ENCODE results near the gene CACNA2D4. TPM values are rescaled to one million over a fixed set of nuclear protein-coding genes. Genes with fewer than 3 reads are reported as not detected.

Gene CACNA2D4
- polyA plus RNA-seq, 2 donors = 0.84 to 0.89 TPM

Other genes with a start within 250 kb of the CACNA2D4 start
- gene ADIPOR2, start 227.6 kb downstream of the CACNA2D4 start, polyA plus RNA-seq = 10 to 100 TPM; 29.9 to 33.7 TPM
- gene LRTM2, start 98.1 kb downstream of the CACNA2D4 start, polyA plus RNA-seq = not detected
- 1 to 10 TPM; 2.6 to 5.2 TPM for gene DCP1B, start 85.8 kb upstream of the CACNA2D4 start, polyA plus RNA-seq
- 1 to 10 TPM; 2.1 to 2.5 TPM for gene CACNA1C, start 134.3 kb upstream of the CACNA2D4 start, polyA plus RNA-seq

Data from esophagus (tissue), 2 donors.